GM15510 (cell line): ENCODE results near the gene TMSB10.
A peak's percentile ranks its signal among the peaks of the same experiment; 100 is the strongest.

Source experiments
- POLR2A ChIP-seq: IDR thresholded peaks from 3 replicates; pipeline ENCODE4 v1.6.1; 2011; ENCODE audit warnings: borderline replicate concordance; ENCODE audit not compliant: insufficient read length; ENCODE audit errors: extremely low read depth

The TMSB10 gene

DNA sequence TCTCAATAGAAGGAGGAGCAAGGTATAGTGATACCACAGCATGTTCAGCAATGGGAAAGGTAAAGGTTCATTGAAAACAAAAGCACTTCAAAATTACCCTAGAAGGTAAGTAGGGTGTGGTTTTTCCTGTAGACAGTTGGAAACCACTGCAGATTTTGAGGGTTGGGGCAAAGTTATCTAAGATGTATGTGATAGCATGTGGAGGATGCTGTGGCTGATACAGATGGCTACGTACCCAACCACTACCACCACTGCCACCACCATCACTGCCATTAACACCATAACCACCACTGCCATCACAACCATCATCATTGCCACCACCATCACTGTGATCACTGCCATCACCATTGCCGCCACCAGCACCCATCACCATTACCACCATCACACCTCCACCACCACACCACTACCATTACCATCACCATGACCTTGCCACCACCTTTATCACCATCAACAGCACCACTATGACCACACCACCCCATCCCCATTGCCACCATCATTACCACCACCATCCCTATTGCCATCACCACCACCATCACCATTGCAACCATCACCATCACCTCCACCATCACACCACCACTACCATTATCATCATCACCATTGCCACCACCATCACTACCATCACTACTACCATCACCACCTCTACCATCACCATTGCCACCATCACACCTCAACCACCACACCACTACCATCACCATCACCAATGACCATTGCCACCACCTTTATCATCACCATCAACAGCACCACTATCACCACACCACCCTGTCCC lies 3.7 kb downstream of the TMSB10 start:
- peak; percentile 11 for TF ChIP-seq POLR2A

DNA sequence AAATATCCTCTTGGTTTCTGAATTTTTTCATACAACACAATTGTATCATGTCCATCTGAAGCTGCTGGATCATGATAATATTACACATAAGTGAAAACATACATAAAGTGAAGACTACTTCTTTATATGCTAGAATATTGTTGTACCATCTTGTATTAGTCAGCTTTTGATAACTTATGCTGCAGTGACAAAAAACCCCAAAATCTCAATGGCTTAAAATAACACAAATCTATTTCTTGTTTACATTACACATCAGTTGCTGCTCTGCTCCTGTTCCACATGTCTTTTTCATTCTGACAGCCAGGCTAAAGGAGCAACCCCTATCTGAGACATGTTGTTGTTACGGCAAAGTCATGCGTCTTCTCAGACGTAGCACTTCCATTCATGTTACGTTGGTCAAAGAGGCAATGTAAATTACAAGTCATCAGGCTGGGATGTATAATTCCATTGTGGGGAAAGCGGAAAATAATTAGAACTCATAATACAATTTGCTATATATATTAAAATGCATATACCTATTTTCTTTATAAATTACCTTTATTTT lies 5.8 kb downstream of the TMSB10 start:
- no peak for TF ChIP-seq POLR2A

DNA sequence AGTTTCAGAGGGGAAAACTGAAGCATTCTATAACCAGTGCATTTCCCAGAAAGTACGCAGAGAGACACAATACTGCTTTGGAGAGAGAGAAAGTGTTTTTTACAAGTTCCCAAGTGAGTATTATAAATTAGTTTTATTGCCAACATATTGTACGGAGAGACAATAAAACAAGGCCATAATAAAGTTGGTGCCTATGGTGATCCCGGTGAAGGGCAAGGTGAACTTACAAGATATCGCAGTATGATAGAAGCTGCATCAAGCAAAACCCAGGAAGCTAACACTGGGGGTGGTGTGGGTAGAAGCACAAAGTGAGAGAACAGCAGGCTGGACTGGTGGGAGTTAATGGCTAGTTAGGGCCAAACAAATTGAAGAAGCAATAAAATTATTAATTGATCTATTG lies 7.5 kb downstream of the TMSB10 start:
- TF ChIP-seq POLR2A = no peak

DNA sequence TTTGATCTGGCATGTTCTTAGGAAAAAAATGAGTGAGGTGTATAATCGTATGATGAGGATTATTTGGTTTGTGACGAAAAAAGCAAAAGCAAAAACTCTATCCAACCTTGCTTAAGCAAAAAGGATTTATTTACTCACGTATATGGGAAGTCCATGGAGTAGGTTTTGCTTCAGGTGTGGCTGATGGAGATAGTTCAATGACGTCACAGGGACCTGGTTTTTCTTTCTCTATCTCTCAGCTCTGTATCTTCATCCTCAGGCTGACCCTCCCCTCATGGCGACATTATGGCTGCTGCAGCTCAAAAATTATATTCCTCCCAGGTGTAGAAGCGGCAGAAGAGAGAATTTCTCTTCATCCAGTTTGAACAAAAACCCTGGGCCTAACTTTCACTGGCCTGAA lies 8.9 kb downstream of the TMSB10 start:
- TF ChIP-seq POLR2A = no peak

DNA sequence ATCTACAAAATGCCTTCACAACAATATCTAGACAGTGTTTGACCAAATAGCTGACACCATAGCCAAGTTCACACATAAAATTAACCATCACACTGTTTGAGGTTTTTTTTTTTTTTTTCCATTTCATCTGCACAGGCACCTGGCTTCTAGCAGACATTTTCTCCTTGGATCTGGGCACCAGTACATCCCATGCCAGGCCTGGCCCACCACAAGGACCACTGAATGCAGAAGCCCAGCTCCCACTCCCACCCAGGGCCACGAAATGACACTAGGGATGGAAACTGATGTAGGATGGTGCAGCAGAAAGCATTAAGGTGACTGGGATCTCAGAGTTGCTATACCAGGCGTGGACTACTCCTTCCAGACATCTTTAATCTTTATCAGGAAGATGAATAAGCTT lies 13.0 kb downstream of the TMSB10 start:
- no peak for TF ChIP-seq POLR2A

DNA sequence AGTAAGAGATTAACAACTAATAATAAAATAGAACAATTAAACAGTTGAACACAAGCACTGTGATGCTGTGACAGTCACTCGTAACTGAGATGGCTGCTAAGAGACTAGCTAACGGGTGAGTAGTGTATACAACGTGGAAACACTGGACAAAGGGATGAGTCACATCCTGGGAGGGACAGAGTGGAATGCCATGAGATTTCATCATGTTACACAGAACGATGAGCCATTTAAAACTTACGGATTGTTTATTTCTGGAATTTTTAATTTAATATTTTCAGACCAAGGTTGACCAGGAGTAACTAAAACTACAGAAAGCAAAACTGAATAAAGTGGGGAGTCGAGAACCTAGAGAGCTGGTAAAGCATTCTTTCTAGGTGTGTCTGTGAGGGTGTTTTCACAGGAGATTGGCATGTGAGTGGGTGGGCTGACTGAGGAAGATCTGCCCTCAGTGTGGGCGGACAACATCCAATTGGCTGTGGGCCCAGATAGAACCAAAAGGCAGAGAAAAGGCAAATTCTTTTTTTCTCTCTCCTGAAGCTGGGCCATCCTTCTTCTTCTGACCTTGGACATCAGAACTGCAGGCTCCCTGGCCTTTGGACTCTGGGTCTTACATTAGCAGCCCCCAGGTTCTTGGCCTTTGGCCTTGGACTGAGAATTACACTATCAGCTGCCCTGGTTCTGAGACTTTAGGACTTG lies 14.6 kb downstream of the TMSB10 start:
- TF ChIP-seq POLR2A = no peak

DNA sequence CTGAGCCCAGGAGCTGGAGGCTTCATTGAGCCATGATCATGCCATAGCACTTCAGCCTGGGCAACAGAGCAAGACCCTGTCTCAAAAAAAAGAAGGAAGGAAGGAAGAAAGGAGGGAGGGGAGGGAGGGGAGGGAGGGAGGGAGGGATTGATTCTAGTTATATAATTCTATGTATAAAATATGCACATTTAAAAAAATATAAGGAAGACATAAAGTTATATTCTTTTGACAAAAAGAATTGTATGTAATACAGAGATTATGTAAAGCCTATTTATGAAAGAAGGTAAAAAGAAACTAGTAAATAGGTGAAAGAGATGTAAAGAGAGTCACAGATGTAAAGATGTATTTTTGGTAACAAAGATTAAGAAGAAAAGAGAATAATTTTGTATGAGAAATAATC lies 17.6 kb downstream of the TMSB10 start:
- TF ChIP-seq POLR2A = no peak

DNA sequence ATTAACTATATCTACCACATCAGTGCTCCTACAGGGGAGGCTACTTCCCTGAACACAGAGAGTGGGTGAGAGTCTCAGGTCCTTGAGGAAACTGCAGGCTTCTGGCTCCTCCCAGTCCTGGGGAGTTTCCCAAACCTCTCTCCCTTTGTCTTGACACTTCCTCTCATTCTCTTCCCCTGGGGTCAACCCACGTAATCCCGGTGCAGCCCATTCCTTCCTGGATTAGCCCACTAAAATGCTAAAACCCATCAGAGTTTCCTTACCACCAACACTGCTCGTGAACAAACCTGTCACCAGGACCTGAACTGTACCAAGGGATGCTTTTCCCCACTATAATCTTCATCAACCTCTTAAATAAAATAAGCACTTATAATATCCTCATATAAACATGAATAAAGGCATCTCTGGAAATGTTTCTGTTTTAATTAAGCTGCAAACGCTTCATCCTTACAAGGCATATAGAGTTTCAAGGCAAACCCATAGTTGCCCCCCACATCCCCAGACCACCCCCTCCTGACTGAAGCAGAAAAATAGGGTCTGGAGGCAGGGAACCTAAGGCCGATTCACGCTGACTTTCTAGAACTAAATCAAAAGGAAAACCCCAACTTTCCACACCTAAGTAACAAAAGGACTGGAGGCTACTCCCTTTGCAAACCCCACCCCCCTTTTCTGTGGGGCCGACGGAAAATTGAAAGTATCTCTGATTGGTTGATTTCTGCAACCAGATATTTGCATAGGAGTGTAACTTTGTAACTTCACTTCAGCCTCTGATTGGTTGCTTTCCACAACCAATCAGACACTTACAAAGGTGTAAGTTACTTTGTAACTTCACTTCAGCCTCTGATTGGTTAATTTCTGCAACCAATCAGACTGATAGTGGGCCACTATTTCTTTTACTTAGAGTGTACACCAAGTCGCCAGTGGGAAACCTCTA lies 19.0 kb downstream of the TMSB10 start:
- TF ChIP-seq POLR2A = no peak

DNA sequence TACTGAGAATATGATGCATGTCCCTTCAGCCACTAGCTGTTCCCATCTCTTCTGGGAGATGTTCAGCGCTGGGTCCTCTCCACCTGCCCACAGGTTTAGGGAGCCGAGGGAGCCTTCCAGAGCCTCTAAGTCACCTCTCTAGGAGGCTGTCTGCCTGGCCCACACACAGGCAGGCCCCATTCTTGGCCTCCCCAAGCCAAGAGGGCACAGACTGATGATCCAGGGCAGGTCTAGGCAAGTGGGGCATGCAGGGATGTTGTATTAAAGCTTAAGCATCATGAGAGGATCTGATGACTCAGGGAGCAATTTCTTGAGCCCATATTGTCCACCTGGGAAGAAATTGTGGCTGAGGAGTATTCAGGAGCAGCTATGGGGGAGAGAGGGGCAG lies 19.9 kb downstream of the TMSB10 start:
- TF ChIP-seq POLR2A = no peak

DNA sequence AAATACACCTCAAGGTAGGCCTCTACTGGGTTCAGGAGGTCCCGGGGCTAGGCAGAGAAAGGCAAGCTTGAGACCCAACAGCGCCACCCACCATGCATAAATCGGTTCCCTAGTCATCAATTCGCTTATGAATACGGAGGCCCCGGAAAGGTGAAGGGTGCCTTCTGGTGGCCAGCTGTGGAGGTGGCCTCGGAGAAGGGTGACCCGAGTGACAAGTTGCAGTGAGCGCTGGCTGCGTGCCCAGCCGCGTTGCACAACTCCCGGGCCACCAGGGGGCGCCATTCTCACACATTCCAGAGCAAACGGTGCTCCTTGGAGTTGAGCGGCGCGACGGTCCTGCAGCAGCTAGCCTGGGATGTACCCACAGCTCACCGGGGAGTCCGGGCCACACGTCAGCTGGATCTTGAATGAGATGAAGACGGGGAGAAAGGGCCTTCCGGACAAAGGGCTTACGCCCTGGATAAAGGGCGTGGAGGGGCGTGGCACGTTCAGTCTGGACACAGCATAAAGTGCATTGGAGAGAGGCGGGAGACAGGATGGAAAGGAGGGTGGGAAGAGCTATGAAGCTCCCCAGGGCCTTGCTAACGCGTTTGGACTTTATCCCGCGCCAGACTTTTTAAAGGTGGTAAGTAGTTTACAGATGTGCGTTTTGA lies 20.4 kb downstream of the TMSB10 start:
- peak; percentile 42 for TF ChIP-seq POLR2A

DNA sequence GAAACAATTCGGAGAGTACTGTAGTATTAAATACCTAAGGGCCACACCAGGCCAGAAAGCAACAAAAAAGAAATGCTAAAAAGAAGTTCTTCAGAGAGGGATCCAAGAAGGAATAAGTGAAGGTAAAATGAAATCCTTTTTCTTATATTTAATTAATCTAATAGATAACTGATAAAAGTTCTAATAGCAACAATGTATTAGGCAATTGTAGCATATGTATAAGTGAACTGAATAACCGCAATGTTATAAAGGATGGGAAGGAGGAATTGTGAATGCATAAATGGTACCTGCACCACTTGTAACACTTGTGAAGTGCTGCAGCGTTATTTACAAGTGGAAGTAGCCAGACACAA lies 21.8 kb downstream of the TMSB10 start:
- no peak for TF ChIP-seq POLR2A

DNA sequence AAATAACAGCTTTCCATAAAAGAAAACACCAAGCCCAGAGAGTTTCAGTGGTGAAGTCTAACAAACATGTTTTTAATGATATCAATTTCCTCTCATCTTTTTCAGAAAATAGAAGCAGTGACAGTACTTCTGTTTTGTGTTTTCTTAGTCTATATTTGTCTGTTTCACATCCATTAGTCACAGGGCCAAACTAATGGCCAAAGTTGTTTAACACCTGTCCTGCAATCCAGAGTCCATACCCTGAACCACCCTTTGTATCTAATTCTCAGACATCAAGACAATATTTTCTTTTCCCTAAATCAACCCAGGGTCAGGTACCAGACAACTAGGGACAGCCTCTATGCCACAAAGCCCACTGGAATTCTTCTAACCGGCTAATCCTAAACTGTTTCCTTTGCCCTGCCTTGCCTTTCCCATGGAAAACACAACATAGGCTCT lies 25.9 kb downstream of the TMSB10 start:
- TF ChIP-seq POLR2A = no peak

DNA sequence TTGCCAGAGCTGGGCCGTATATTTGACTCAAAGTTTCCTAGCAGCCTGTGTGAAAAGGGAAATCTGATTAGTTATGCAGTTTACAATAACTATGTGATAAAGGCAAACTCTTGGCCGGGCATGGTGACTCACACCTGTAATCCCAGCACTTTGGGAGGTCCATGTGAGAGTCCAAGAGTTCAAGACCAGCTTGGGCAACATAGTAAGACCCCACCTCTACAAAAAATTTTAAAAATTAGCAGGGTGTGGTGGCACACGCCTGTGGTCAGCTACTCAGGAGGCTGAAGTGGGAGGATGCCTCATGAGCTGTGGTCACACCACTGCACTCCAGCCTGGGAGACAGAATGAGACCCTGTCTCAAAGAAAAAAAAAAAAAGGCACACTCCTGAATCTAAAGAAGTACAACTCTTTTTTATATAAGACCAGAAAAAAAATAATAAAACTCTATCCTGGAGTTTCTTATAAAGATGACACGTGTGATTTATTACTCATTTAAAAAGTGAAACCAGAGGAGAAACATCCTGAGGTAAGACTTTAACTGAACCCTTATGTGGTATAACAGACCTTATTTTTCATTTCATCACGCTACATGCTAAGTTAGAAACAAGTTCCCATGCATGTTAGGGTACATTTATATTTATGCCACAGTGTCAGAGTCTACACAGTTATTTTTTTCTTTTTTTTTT lies 32.9 kb downstream of the TMSB10 start:
- no peak for TF ChIP-seq POLR2A

DNA sequence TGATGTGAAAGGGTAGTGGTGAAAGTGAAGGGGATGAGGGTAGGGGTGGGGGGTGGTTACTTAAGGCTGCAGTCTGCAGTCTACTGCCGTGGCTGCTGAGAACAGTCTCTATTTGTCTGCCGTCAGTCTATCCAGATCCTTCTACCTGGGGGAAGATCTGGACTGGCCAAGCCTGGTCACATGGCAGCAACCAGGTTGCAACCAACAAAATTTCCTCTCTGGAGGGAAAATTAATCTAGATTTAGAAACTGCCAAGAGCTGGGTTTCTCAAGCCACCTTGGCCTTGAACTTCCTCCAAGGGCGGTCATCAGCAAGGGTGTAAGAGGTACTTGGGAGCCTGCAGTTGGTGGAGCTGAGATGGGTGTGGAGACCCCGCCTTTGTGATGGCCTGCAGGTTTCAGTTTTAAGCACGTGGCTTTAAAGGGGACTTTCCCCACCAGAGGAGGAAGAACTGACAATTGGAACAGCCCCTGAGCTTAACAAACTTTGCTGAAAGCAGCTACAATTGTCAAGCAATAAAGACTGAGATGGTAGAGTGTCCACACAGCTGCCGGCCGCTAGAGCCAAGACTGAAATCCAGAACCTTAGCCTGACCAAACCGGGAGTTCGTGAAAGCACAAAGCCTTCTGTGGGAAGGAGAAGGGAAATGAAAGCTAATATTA lies 34.1 kb downstream of the TMSB10 start:
- peak; percentile 53 for TF ChIP-seq POLR2A

DNA sequence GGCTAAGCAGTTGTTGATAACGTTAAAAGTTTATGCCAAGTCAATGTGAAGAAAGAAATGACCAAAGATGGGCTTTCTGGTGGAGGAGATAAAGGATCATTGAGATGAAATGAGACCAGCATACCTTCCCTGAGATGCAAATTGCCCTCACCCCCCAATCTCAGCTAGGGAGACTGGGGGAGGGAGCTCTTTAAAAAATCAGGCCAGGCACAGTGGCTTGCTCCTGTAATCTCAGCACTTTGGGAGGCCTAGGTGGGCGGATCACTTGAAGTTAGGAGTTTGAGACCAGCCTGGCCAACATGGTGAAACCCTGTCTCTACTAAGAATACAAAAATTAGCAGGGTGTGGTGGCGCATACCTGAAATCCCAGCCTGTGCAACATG lies 34.6 kb downstream of the TMSB10 start:
- TF ChIP-seq POLR2A = no peak
